GM12865 (cell line): ENCODE measurements around the gene NAIF1.

Experiments
- DNase-seq: peaks from one replicate; pipeline ENCODE4 v3.0.0; 2010; ENCODE audit warnings: low read depth
- H3K4me3 ChIP-seq: 2 replicates; pipeline ENCODE4 v1.5.1; 2011; ENCODE audit warnings: mild to moderate bottlenecking, low read depth, low read length, control low read depth
- TF ChIP-seq, protein P1 (sequence below): IDR thresholded peaks from 2 replicates; pipeline ENCODE4 v1.5.1; 2011; ENCODE audit warnings: low read length, control low read depth, low read depth, inconsistent platforms; ENCODE audit not compliant: insufficient read depth; ENCODE audit errors: missing control alignments

Gene NAIF1

DNA sequence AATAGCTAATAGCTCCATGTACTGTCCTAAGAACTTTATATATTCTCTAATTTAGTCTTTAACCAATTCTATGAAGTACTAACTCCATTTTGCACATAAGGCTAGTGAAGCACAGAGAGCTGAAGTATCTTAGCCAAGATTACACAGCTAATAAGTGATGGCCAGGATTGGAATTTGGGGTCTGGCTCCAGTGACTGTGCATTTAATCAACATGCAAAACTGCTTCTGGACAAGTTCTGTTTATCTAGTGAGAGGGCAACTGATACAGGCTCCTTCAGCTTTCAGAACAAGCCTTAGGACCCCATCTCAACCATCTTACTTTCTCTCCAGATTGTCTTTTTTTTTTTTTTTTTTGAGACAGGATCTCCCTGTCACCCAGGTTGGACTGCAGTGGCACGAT is 22.2 kb upstream of the NAIF1 start:
- DNase-seq: no peak
- H3K4me3 ChIP-seq: no peak overlapping the region
- TF ChIP-seq, protein P1, sequence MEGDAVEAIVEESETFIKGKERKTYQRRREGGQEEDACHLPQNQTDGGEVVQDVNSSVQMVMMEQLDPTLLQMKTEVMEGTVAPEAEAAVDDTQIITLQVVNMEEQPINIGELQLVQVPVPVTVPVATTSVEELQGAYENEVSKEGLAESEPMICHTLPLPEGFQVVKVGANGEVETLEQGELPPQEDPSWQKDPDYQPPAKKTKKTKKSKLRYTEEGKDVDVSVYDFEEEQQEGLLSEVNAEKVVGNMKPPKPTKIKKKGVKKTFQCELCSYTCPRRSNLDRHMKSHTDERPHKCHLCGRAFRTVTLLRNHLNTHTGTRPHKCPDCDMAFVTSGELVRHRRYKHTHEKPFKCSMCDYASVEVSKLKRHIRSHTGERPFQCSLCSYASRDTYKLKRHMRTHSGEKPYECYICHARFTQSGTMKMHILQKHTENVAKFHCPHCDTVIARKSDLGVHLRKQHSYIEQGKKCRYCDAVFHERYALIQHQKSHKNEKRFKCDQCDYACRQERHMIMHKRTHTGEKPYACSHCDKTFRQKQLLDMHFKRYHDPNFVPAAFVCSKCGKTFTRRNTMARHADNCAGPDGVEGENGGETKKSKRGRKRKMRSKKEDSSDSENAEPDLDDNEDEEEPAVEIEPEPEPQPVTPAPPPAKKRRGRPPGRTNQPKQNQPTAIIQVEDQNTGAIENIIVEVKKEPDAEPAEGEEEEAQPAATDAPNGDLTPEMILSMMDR: no peak

DNA sequence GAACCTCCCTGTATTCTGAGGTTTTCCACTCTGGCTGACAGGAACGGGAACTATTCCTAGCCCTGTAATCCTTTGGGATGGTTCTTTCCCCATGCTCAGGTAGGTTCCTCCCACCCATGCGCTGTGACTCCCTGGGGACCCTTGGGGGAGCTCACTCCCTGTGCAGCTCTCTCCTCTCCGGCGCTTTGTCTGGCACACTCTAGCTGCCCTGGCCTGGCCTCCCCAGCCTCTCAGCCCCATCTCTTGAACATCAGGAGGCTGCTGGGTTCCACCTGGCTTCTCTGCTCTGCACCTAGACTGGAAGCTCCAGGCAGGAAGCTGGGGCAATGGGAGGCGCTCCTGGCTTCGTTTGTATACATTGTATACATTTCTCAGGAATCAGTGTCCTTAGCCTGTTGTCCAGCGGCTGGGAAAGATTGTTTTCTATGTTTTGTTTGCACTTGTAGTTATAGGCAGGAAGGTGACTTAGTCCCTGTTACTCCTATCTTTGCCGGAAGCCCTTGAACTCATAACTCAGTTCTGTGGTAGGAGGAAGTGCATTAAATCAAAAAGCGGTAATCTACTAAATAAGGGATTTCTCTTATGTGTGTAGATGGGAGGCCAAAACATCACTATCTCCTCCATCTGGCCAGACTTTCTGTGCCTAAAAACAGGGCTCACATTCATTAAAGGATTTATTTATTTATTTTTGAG is 21.3 kb upstream of the NAIF1 start:
- DNase-seq: no peak
- TF ChIP-seq, protein P1: no peak
- H3K4me3 ChIP-seq: no peak overlapping the region

DNA sequence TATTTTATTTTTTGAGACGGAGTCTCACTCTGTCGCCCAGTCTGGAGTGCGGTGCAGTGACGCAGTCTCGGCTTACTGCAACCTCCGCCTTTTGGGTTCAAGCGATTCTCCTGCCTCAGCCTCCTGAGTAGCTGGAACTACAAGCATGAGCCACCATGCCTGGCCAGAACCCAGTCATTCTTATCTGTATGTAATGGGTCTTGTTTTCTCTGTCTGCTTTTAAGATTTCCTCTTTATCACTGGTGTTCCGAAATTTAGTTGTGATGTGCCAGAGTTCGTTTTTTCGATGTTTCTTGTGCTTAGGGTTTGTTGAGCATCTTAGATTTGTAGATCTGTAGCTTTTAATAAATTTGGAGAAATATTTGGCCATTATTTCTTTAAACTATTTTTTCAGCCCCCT is 20.1 kb upstream of the NAIF1 start:
- H3K4me3 ChIP-seq: no peak overlapping the region
- TF ChIP-seq, protein P1: no peak
- DNase-seq: no peak

DNA sequence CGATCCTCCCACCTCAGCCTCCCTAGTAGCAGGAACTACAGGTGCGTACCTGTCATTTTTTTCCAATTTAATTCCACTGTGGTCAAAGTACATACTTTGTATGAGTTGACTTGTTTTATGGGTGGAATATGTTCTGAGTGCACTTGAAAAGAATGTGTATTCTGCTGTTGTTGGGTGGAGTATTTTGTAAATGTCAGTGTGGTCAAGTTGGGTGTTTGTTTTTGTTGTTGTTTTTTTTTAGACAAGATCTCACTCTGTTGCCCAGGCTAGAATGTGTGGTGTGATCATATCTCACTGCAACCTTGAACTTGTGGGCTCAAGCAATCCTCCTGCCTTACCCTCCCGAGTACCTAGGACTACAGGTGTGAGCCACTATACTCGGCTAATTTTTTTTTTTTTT is 18.8 kb upstream of the NAIF1 start:
- no peak for DNase-seq
- H3K4me3 ChIP-seq: no peak overlapping the region
- TF ChIP-seq, protein P1: no peak

DNA sequence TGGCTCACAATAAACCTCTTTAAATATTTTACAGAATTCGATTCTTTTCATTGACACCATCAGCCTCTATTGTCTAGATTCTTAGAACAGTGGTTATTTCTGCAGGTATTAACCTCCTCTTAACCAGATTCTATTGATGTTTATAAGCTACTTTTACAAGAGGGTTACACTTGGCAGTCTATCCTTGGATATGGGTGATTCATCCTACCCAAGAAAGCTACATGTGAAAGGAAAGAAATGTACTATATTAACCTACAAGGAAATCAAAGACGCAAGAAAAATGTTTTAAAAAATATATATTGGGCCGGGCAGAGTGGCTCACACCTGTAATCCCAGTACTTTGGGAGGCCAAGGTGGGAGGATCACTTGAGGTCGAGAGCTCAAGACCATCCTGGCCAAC is 17.6 kb upstream of the NAIF1 start:
- no peak for DNase-seq
- no peak overlapping the region for H3K4me3 ChIP-seq
- TF ChIP-seq, protein P1: no peak

DNA sequence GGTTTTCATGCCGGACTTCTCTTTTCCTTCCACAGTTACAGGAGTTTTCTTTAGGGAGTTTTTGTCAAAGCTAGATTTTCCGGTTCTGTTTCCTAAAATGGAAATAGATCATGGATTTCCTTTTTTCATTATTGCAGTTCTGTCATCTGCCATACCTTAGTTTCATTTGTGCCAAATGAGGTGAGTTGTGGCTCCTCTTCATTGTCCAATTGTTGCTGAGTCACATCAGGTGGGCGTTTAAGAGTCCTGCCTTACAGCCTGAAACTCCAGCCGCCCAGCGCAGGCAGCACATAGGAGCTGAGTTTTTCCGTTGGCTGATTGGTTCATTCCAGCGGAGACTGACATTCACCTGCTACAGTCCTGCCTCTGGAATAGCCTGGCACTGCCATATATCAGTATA is 15.0 kb upstream of the NAIF1 start:
- H3K4me3 ChIP-seq: no peak overlapping the region
- TF ChIP-seq, protein P1: no peak
- no peak for DNase-seq

DNA sequence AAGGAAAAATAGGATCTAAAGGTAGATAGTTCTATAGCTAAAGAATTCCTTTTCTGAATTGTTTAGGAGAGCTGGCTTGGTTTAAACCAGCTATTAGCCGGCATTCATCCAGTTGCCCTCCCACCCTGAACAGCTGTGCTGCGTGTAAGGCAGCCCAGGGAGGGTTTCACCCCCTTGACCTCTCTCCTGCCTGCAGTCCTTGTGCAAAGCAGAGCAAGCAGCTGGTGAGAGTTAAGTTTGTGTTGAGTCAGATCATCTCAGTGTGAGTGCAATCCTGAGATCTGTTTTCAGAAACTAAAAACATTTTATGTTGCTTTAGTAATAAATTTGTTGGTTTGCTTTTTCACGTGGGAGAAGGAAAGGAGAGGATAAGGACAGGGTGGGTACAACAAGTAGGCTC is 13.9 kb upstream of the NAIF1 start:
- DNase-seq: peak; percentile 38
- TF ChIP-seq, protein P1: no peak
- H3K4me3 ChIP-seq: no peak overlapping the region
